ENCODE results near the gene FKRP. TPM values are rescaled to one million over a fixed set of nuclear protein-coding genes. Genes with fewer than 3 reads are reported as not detected.

The FKRP gene
- total and polyA plus RNA-seq, 2 of the 13 experiments (the other 11 are each of a cell fraction or from before 2014, with no cell fraction given) = 7.3 to 9.8 TPM

DNA sequence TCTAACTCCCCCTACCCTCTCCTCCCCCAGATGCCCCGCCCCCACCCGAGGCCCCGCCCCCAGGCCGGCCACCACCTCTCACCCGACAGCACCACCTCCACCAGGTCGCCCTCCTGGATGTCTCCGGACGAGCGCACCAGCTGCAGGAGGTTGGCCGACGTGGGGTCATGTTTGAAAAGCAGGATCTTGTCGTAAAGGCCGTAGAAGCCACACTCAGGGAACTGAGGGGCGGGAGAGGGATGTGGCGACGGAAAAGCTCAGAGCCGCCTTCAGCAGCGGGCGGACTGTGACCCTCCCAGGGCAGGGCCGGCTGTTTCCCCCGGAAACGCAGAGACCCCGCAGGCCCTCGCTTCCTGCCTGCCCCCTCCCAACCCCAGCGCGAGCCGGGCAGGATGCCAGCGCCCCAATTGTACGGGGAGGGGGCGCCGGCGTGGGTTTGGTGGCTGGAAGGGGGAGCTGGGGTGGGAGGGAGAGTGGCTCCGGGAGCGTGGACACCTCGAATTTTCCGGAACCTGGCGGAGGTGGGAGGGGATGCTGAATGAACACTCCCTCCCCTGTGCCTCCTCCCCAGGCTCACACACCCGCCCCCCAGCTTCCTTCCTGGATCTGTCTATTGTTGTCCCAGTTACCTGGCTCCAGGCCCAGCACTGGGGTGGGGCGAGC lies 31.9 kb upstream of the FKRP start (continued):
- TF ChIP-seq ZMAT3 (CRISPR knock-in tag; conservative IDR thresholded peaks at IDR 0.05) (no peak), SNAPC2 (CRISPR knock-in tag; IDR thresholded peaks at IDR 0.05) (peak; percentile 33; the same call in 1 of the 2 replicates), ZNF343 (CRISPR knock-in tag; IDR thresholded peaks at IDR 0.05) (0 out of 2 replicates have a peak, but pooled peaks have one; percentile 29), ZNF256 (CRISPR knock-in tag; conservative IDR thresholded peaks at IDR 0.05) (no peak), MXI1 (IDR thresholded peaks at IDR 0.05; ENCODE audit: borderline replicate concordance, low read depth, low read length) (no peak), ZFX (CRISPR knock-in tag; IDR thresholded peaks at IDR 0.05; ENCODE audit: low read depth) (peak; percentile 77), GATA4 (IDR thresholded peaks at IDR 0.05; ENCODE audit: borderline replicate concordance, low read depth) (no peak), ZSCAN31 (CRISPR knock-in tag; IDR thresholded peaks at IDR 0.05; ENCODE audit: low read depth) (no peak; the same call in 1 of the 2 replicates), SMC3 (IDR thresholded peaks at IDR 0.05; ENCODE audit: low read length) (no peak), SCMH1 (CRISPR knock-in tag; IDR thresholded peaks at IDR 0.05; ENCODE audit: borderline replicate concordance) (no peak), PAX8 (CRISPR knock-in tag; IDR thresholded peaks at IDR 0.05; ENCODE audit: borderline replicate concordance) (no peak), HNRNPK (IDR thresholded peaks at IDR 0.05; ENCODE audit: low read depth, low read length, poor library complexity, severe bottlenecking) (peak; percentile 14), FOSL2 (CRISPR knock-in tag; IDR thresholded peaks at IDR 0.05) (peak; percentile 29; the same call in 1 of the 2 replicates)
- TF ChIP-seq, protein P1, sequence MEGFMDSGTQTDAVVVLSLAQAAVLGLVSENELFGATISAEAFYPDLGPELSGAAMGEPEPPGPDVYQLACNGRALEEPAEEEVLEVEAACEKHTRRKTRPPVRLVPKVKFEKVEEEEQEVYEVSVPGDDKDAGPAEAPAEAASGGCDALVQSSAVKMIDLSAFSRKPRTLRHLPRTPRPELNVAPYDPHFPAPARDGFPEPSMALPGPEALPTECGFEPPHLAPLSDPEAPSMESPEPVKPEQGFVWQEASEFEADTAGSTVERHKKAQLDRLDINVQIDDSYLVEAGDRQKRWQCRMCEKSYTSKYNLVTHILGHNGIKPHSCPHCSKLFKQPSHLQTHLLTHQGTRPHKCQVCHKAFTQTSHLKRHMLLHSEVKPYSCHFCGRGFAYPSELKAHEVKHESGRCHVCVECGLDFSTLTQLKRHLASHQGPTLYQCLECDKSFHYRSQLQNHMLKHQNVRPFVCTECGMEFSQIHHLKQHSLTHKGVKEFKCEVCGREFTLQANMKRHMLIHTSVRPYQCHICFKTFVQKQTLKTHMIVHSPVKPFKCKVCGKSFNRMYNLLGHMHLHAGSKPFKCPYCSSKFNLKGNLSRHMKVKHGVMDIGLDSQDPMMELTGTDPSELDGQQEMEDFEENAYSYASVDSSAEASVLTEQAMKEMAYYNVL (CRISPR knock-in tag; IDR thresholded peaks at IDR 0.05; ENCODE audit: borderline replicate concordance) = no peak
- TF ChIP-seq, protein P2, sequence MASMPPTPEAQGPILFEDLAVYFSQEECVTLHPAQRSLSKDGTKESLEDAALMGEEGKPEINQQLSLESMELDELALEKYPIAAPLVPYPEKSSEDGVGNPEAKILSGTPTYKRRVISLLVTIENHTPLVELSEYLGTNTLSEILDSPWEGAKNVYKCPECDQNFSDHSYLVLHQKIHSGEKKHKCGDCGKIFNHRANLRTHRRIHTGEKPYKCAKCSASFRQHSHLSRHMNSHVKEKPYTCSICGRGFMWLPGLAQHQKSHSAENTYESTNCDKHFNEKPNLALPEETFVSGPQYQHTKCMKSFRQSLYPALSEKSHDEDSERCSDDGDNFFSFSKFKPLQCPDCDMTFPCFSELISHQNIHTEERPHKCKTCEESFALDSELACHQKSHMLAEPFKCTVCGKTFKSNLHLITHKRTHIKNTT (CRISPR knock-in tag; IDR thresholded peaks at IDR 0.05) = no peak
- TF ChIP-seq, protein P3, sequence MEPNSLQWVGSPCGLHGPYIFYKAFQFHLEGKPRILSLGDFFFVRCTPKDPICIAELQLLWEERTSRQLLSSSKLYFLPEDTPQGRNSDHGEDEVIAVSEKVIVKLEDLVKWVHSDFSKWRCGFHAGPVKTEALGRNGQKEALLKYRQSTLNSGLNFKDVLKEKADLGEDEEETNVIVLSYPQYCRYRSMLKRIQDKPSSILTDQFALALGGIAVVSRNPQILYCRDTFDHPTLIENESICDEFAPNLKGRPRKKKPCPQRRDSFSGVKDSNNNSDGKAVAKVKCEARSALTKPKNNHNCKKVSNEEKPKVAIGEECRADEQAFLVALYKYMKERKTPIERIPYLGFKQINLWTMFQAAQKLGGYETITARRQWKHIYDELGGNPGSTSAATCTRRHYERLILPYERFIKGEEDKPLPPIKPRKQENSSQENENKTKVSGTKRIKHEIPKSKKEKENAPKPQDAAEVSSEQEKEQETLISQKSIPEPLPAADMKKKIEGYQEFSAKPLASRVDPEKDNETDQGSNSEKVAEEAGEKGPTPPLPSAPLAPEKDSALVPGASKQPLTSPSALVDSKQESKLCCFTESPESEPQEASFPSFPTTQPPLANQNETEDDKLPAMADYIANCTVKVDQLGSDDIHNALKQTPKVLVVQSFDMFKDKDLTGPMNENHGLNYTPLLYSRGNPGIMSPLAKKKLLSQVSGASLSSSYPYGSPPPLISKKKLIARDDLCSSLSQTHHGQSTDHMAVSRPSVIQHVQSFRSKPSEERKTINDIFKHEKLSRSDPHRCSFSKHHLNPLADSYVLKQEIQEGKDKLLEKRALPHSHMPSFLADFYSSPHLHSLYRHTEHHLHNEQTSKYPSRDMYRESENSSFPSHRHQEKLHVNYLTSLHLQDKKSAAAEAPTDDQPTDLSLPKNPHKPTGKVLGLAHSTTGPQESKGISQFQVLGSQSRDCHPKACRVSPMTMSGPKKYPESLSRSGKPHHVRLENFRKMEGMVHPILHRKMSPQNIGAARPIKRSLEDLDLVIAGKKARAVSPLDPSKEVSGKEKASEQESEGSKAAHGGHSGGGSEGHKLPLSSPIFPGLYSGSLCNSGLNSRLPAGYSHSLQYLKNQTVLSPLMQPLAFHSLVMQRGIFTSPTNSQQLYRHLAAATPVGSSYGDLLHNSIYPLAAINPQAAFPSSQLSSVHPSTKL (CRISPR knock-in tag; IDR thresholded peaks at IDR 0.05) = 0 out of 2 replicates have a peak, but pooled peaks have one; percentile 9
- TF ChIP-seq, protein P4, sequence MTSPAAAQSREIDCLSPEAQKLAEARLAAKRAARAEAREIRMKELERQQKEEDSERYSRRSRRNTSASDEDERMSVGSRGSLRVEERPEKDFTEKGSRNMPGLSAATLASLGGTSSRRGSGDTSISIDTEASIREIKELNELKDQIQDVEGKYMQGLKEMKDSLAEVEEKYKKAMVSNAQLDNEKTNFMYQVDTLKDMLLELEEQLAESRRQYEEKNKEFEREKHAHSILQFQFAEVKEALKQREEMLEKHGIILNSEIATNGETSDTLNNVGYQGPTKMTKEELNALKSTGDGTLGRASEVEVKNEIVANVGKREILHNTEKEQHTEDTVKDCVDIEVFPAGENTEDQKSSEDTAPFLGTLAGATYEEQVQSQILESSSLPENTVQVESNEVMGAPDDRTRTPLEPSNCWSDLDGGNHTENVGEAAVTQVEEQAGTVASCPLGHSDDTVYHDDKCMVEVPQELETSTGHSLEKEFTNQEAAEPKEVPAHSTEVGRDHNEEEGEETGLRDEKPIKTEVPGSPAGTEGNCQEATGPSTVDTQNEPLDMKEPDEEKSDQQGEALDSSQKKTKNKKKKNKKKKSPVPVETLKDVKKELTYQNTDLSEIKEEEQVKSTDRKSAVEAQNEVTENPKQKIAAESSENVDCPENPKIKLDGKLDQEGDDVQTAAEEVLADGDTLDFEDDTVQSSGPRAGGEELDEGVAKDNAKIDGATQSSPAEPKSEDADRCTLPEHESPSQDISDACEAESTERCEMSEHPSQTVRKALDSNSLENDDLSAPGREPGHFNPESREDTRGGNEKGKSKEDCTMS (CRISPR knock-in tag; conservative IDR thresholded peaks at IDR 0.05) = no peak
- TF ChIP-seq, protein P5, sequence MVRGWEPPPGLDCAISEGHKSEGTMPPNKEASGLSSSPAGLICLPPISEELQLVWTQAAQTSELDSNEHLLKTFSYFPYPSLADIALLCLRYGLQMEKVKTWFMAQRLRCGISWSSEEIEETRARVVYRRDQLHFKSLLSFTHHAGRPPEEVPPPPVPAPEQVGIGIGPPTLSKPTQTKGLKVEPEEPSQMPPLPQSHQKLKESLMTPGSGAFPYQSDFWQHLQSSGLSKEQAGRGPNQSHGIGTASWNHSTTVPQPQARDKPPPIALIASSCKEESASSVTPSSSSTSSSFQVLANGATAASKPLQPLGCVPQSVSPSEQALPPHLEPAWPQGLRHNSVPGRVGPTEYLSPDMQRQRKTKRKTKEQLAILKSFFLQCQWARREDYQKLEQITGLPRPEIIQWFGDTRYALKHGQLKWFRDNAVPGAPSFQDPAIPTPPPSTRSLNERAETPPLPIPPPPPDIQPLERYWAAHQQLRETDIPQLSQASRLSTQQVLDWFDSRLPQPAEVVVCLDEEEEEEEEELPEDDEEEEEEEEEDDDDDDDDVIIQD (CRISPR knock-in tag; IDR thresholded peaks at IDR 0.05; ENCODE audit: low read depth) = no peak
